Measurements from ENCODE around the gene ABHD8.
"Not testable (repeated sequence)": the region's sequence is repeated elsewhere in the genome, so short reads cannot be mapped to it uniquely, and the experiment has no call there.

The ABHD8 gene

DNA sequence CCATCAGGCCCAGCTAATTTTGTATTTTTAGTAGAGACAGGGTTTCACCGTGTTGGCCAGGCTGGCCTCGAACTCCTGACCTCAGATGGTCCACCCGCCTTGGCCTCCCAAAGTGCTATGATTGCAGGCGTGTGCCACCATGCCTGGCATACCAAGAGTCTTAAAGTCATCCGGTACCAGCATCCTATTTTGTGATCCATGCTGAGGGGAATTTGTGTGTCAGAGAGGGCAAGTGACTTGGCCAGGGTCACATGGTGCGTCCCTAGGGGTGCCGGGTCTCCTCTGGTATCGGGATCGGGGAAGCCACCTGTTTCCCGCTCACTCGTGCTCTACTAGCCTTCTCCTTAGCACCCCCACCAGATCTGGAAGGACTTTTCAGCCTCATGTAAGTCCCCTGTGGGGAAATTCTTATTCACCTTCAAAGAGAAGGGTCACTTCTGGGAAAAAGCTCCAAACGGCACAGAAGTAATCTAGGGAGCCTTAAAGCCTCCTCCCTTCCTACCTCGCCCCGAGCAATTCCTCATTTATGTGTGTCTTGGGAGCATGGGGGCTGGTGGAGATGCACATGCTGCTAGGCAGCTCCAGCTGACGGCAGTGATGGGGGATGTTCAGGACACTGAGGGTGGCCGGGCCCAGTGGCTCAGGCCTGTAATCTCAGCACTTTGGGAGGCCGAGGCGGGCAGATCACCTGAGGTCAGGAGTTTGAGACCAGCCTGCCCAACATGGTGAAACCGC lies 27.6 kb downstream of the ABHD8 start:
- no peak for TF ChIP-seq CTCF (IDR thresholded peaks at IDR 0.05; ENCODE audit: low read depth, low read length)
- no peak for DNase-seq (ENCODE audit: low read depth in 2 of 2)
- no peak overlapping the region for H3K4me3 ChIP-seq (replicated peaks in 1 of 2; ENCODE audit: low read depth in 2 of 2, low read length in 2 of 2)

GRCh38 chr19:17274892-17275291 lies 28.3 kb downstream of the ABHD8 start:
- DNase-seq (ENCODE audit: low read depth in 2 of 2); H3K4me3 ChIP-seq (replicated peaks in 1 of 2; ENCODE audit: low read depth in 2 of 2, low read length in 2 of 2): not testable (repeated sequence)

DNA sequence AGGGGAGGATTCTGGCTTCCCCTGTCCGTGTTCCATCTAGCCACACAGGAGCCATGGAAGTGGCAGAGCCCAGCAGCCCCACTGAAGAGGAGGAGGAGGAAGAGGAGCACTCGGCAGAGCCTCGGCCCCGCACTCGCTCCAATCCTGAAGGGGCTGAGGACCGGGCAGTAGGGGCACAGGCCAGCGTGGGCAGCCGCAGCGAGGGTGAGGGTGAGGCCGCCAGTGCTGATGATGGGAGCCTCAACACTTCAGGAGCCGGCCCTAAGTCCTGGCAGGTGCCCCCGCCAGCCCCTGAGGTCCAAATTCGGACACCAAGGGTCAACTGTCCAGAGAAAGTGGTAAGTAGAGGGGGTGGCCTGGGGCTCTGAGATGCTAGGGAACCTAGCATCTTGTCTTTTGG lies 34.5 kb downstream of the ABHD8 start:
- TF ChIP-seq CTCF (IDR thresholded peaks at IDR 0.05; ENCODE audit: low read depth, low read length), result no peak
- no peak overlapping the region for H3K4me3 ChIP-seq (replicated peaks in 1 of 2; ENCODE audit: low read depth in 2 of 2, low read length in 2 of 2)
- no peak for DNase-seq (ENCODE audit: low read depth in 2 of 2)

- peak within 1 kb of the TSS; percentile 90 to 97 for H3K4me3 ChIP-seq (replicated peaks in 1 of 2; ENCODE audit: low read depth in 2 of 2, low read length in 2 of 2)
- no peak for TF ChIP-seq CTCF (IDR thresholded peaks at IDR 0.05; ENCODE audit: low read depth, low read length)
- DNase-seq (ENCODE audit: low read depth in 2 of 2), result peak; percentile 99
Measured at GRCh38 chr19:17266975-17267788, 36.0 kb downstream of the ABHD8 start, which contains the start of gene BABAM1. Gene BABAM1 (plus strand): TSS chr19:17267443. CDS start chr19:17268807, 1,364 bp downstream.

- H3K4me3 ChIP-seq (replicated peaks in 1 of 2; ENCODE audit: low read depth in 2 of 2, low read length in 2 of 2), result no peak overlapping the region
- TF ChIP-seq CTCF (IDR thresholded peaks at IDR 0.05; ENCODE audit: low read depth, low read length), result no peak
- no peak for DNase-seq (ENCODE audit: low read depth in 2 of 2)
Measured at GRCh38 chr19:17266589-17266974, 36.6 kb downstream of the ABHD8 start.

DNA sequence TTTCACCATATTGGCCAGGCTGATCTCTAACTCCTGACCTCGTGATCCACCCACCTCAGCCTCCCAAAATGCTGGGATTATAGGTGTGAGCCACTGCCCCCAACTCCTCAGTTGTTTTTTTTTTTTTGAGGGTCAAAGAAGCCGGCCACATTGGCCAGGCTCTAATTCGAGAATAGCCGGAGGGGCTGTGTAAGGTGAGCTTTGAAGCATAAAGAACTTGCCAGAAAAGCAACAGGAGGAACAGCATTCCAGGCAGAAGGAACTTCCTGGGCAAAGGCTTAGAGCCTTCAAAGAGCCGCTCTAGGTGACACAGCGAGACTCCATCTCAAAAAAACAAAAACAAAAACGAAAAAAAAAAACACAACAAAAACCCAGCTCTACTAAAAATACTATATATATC lies 37.2 kb downstream of the ABHD8 start:
- no peak for DNase-seq (ENCODE audit: low read depth in 2 of 2)
- H3K4me3 ChIP-seq (replicated peaks in 1 of 2; ENCODE audit: low read depth in 2 of 2, low read length in 2 of 2), result no peak overlapping the region
- TF ChIP-seq CTCF (IDR thresholded peaks at IDR 0.05; ENCODE audit: low read depth, low read length), result no peak

DNA sequence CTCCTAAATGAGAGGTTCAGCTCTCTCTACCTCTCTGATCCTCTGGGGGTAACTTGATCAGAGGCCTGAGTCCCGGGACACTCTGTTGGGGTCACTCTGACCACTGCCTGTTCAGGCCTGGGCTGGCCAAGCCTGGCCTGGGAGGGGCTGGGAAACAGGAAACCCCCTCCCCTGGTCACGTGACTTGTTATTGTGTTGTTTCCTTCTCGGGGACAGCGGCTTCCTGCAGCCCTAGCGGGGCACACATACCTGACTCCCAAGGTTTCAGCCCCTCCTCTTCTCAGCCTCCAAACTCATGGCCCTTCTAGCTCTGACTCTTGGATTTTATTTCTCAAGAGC lies 38.6 kb downstream of the ABHD8 start, which contains the start of gene USHBP1:
TSS of gene USHBP1 (minus strand) at position 105 of the 339 bp plus-strand sequence. CDS start 446 bp downstream, outside the sequence.
- H3K4me3 ChIP-seq (replicated peaks in 1 of 2; ENCODE audit: low read depth in 2 of 2, low read length in 2 of 2), result no peak within 1 kb of the TSS
- no peak for TF ChIP-seq CTCF (IDR thresholded peaks at IDR 0.05; ENCODE audit: low read depth, low read length)
- no peak for DNase-seq (ENCODE audit: low read depth in 2 of 2)
